ENCODE data around the gene SATB2. TPM values are rescaled to one million over a fixed set of nuclear protein-coding genes. Genes with fewer than 3 reads are reported as not detected.

Gene SATB2
- total RNA-seq: 1.6 and 2.0 TPM in 2 replicates

- Histone ChIP-seq H3K36me3 (ENCODE audit: control insufficient read depth, insufficient read depth, low read length) (no peaks in the 10 kb centered on the region), H3K27me3 (ENCODE audit: control insufficient read depth, insufficient read depth, low read length) (peaks cover 32% of the 10 kb centered on the region), H3K4me3 (ENCODE audit: low read depth, low read length) (peak within 1 kb of the TSS; percentile 61)
- no peak for TF ChIP-seq CTCF (IDR thresholded peaks at IDR 0.05; ENCODE audit: insufficient read depth, low read length, severe bottlenecking)
- DNase-seq (ENCODE audit: low read depth) (peak; percentile 56), FAIRE-seq (no peak)
Measured at GRCh38 chr2:199457147-199458008, at the start of gene SATB2. SATB2 (minus strand) TSS chr2:199457939; CDS start chr2:199456037, 1,902 bp downstream.

- DNase-seq (ENCODE audit: low read depth) (no peak), FAIRE-seq (no peak)
- no peak overlapping the region for H3K4me3 ChIP-seq (ENCODE audit: low read depth, low read length)
- H3K36me3 ChIP-seq (ENCODE audit: control insufficient read depth, insufficient read depth, low read length): no peaks in the 10 kb centered on the region
- TF ChIP-seq CTCF (IDR thresholded peaks at IDR 0.05; ENCODE audit: insufficient read depth, low read length, severe bottlenecking): no peak
- H3K27me3 ChIP-seq (ENCODE audit: control insufficient read depth, insufficient read depth, low read length): no peaks in the 10 kb centered on the region
Measured at GRCh38 chr2:199505755-199506403, 48.1 kb upstream of the SATB2 start.

- Histone ChIP-seq H3K27me3 (ENCODE audit: control insufficient read depth, insufficient read depth, low read length) (no peaks in the 10 kb centered on the region), H3K4me3 (ENCODE audit: low read depth, low read length) (no peak overlapping the region), H3K36me3 (ENCODE audit: control insufficient read depth, insufficient read depth, low read length) (no peaks in the 10 kb centered on the region)
- no peak for TF ChIP-seq CTCF (IDR thresholded peaks at IDR 0.05; ENCODE audit: insufficient read depth, low read length, severe bottlenecking)
- FAIRE-seq (no peak), DNase-seq (ENCODE audit: low read depth) (no peak)
Measured at GRCh38 chr2:199503148-199503547, 45.4 kb upstream of the SATB2 start.

GRCh38 chr2:199499005-199499404 is 41.3 kb upstream of the SATB2 start:
- DNase-seq (ENCODE audit: low read depth) (no peak), FAIRE-seq (no peak)
- H3K36me3 ChIP-seq (ENCODE audit: control insufficient read depth, insufficient read depth, low read length): no peaks in the 10 kb centered on the region
- H3K4me3 ChIP-seq (ENCODE audit: low read depth, low read length): no peak overlapping the region
- no peaks in the 10 kb centered on the region for H3K27me3 ChIP-seq (ENCODE audit: control insufficient read depth, insufficient read depth, low read length)
- TF ChIP-seq CTCF (IDR thresholded peaks at IDR 0.05; ENCODE audit: insufficient read depth, low read length, severe bottlenecking): no peak

GRCh38 chr2:199495147-199495546 is 37.4 kb upstream of the SATB2 start:
- H3K27me3 ChIP-seq (ENCODE audit: control insufficient read depth, insufficient read depth, low read length): no peaks in the 10 kb centered on the region
- DNase-seq (ENCODE audit: low read depth) (no peak), FAIRE-seq (no peak)
- H3K4me3 ChIP-seq (ENCODE audit: low read depth, low read length): no peak overlapping the region
- no peaks in the 10 kb centered on the region for H3K36me3 ChIP-seq (ENCODE audit: control insufficient read depth, insufficient read depth, low read length)
- no peak for TF ChIP-seq CTCF (IDR thresholded peaks at IDR 0.05; ENCODE audit: insufficient read depth, low read length, severe bottlenecking)
